GM18508 (cell line): Measurements from ENCODE around the gene DOCK1.

Experiments
- ATAC-seq: cut with Tn5 transposase; IDR thresholded peaks from one replicate; pipeline ENCODE4 v1.9.1; 2021; ENCODE audit warnings: moderate number of reproducible peaks; ENCODE audit not compliant: insufficient read depth, unreplicated experiment

The DOCK1 gene

DNA sequence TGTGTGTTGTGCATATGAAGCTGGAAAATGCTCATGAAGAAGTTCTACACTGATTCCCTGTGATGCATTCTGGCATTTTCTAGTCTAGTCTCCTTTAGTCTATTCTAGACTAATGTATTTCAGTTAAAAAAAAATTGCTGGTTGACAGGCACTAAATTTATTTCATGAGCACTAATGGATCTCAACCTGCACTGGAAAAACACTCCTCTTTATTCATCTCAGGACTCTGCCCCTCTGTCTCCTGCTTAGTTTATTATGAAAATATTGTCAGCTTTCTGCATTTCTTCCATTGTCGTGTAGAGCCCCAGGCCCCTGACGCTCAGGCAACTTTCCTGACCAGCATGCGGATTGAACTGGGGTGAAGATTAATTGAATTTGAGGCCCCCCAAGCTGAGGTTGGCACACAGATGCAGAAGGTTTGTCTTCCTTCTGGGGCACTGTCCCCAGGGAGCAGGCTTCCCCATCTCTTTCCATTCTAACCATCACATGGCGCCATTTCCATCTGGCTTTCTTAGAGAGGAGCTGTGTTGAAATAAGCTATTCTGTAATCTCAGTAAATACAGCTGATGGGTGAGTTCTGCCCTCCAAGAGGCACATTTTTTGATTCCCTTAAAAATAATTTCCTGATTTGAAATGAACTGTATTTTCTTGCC is 162.4 kb downstream of the DOCK1 start:
- ATAC-seq, result no peak

DNA sequence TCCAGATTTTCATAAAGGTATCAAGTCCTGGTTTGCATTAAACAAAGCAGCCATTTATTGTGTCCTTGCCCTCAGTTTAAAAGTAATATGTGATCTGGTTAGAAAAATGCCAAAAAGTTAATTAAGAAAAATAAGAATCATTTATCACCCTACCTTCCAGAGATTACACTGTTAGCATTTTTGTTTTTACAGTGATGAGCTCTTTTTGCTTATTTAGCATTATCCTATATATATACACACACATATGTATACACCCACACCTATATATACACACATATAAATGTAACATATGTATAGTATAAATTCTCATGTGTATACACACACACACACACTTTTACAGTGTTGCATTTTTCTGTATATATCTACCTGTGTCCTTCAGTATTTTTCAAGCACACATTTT is 163.3 kb downstream of the DOCK1 start:
- no peak for ATAC-seq

DNA sequence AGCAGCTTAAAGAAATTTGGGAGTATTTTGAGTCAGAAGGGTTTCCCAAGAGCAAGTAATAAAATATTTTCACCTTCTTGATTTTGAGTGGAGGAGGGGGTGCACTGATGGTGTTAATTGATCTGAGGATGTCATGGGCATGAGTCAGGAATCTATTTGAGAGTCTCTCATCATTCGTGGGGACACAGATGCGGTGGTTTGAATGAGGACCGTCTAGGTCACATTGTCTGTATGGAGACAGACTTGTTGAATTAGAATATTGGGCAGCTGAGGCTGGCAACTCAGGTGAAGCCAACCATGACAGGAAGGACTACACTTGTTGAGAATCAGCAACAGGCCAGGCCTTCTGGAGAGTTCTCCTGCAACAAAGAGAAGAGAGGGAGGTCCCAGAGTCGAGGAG is 164.2 kb downstream of the DOCK1 start:
- ATAC-seq, result no peak

DNA sequence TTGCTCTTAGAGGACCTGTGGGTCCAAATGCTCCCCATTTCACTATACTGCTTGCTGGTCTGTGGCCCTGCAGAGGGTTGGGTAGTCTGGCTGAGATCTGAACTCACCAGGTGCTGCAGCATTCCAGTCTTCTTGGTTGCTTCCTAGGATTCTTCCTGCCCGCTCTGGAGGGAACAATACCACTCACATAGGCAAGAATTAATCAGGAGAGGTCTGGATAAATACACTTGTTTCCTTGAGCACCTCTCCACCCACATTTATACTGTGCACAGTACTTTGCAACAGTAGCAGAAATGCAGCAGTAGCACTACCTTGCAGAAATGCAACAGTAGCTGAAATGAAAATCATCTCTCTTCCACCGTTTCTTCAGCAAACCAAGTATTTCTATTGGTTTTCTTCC is 165.9 kb downstream of the DOCK1 start:
- ATAC-seq, result no peak

DNA sequence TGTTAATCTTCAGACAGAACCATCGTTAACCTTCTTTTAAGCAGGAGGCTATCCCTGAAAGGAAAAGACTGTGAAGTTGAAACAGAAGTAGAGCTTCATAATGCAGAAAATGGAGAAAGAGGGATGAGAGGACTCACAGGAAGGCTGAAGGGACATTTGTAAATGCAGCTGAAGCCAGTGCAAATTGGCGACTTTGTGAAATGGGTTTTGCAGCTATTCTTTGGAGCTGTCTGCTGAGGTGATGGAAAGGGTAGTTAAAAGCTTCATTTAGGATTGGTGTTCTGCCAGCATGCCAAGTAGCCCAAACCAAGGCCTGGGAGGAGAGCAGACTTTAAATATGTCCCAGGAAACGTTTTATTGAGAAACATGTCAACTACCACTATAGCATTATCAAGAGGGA is 168.4 kb downstream of the DOCK1 start:
- no peak for ATAC-seq

DNA sequence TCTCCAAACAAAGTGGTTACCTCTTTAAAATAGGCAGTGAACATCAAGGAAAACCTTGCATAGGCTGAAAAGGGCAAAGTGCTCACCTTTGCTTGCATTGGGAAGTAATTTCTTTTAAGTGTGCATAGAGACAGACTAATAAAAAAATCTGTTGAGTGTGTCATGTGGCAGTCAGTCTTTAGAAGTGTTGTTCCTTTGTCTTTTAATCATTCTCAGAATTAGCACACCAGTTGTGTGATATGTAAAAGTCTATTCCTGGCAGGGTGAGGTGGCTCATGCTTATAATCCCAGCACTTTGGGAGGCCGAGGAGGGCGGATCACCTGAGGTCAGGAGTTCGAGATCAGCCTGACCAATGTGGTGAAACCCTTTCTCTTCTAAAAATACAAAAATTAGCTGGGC is 174.2 kb downstream of the DOCK1 start:
- no peak for ATAC-seq

DNA sequence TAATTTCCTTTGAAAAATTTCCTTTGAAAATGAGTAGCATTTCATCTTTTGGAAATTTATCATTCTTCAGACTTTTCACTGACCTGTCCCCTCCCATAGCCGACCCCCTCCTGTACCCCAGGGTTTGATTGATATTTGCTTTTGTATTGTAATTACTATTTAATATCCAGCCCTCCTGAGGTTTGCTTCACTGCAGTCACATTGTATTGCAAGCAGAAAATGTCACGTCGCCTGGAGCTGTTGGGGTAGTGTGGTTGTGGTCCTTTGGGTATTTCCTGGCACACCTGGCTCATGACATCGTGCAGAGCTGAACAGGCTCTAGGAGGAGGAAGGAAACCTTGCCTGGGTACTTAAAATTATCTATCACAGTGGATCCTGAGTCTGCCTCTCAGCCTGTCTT is 175.1 kb downstream of the DOCK1 start:
- ATAC-seq, result no peak

DNA sequence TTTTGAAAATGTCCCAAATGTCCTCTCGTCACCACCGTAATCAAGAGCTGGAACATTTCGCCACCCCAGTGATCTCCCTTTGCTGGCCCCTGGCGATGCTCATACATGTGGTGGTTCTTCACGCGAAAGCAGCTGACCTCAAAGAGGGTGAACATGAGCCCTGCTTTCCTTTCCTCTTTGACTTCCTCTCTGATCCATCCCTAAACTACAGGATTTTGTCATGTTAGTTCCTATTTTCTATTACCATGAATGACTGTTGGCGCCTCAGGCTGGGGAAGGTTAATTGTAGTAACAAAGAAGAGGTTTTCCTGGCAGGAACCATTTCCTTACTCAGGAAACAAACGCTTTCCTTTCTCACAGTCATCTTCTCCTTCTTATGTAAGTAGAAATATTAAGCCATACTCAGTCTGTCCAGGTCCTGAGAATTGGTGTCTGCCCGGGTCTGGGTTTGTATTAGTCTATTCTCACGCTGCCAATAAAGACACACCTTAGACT is 176.7 kb downstream of the DOCK1 start:
- no peak for ATAC-seq

DNA sequence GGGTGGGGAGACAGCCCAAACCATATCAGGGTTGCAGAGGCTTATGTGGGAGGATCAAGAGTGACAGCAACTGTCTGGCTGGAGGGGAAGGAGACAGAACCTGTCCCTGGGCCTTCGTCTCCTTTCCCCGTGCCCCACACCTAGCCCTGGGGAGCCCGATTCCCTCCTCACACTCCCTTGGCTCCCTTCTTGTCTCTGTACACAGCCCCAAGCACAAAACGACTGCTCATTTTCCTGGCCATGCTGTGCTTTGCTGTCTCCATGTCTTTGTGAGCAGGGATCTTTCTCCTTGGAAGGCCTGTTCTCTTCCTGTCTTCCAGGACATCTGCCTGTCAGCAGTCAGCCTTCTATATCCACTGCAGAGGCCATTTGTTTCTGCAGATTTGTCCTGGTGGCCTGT is 177.4 kb downstream of the DOCK1 start:
- ATAC-seq, result no peak

DNA sequence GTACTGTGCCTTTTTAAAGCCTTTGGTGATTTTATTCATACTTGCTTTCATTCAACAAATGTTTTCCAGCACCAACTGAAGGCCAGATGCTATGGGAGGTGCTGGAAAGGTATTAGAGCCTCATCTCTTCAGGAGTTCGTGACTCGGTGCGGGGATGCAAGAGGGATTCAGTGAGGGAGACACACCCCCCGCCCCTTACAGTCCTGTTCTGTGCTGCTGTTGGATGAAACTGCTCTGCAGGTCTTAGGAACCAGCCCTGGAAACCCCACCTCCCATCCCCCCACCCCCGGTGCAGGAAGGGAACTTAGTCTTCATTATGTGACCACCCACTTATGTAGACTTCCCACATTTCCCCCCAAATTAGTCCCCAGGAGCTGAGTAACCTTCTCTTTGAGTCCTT is 180.7 kb downstream of the DOCK1 start:
- no peak for ATAC-seq

DNA sequence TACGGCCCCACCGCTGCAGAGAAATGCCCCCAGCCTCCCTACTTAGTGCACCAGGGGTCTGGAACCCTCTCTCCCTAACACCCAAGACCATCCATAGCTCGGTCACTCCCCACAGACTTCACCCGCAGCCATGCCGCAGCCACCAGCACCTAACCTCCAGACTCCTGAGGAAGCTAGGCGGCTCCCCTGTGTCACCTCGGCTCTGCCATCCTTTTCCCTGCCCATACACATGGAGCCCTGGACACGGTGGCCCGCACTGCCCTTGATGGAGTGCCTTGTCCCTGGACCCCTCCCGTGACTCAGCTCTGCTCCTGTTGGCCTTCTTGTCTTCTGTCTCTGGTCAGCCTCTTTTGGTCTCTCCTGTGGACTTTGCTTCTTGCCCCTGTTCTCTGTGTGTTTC is 183.7 kb downstream of the DOCK1 start:
- no peak for ATAC-seq

DNA sequence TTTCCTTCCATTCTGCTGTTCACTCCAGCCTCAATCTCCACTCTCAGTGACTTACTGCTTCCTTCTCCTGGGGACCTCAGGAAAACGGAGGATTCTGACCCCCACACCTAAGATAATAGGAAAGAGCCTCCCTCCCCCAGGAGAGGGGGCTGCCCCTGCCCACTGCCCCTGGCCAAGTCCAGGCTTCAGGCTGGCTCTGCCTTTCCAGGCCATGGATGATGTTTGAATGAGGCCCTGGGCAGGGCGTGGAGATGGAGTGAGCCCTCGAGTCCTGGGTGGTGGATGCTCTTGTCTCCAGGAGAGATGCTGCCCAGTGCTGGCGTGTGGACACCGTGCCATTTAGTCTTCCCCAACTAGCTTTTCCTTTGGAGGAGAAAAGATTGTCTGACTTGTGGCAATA is 184.2 kb downstream of the DOCK1 start:
- no peak for ATAC-seq

DNA sequence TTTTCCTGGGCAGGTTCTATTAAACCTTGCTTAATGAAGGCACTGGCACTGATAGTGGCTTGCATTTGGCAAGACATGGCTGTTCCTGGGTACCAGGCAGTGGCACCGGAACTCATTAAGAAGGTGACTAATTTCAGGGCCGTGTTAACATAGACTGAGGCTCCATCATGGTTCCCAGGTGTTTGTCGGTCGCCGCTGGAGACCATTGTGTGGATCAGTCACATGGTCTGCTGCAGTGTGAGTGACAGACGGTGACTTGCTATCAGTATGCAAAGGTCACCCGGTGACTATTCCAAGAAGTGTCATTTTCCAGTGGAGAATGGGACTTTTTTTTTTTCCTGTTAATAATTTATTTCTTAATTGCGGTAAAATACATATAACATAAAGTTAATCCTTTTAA is 184.9 kb downstream of the DOCK1 start:
- ATAC-seq, result no peak

DNA sequence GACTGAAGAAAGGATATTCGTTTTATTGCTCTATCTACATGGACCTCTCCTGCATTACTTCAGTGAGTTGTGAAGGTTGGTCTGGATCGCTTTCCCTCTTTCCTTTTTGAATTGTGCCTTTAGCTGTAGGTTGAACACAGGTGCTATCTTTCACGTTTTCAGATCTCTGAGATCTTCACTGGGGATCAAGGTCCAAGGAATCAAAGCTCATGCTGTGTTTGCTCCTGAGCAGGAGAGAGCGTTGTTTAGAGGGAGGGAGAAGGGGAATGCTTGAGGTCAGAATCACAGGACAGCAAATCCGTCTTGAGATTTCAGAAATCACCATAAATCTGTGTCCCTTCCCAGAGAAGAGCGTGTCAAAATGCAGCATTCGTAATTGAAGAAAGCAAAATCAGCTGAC is 186.1 kb downstream of the DOCK1 start:
- ATAC-seq, result no peak

DNA sequence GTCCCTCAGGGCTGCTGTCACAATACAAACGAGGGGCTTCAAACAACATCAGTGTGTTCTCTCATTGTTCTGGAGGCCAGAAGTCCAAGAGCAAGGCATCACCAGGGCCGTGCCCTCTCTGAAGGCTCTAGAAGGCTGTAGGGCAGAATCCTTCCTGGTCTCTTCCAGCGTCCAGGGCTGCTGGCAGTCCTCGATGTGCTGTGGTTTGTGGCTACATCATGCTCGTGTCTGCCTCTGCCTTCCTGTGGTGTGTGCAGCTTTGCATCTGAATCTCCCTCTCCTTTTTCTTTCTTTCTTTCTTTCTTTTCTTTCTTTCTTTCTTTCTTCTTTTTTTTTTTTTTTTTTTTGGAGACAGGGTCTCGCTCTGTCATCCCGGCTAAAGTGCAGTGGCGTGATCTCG is 187.7 kb downstream of the DOCK1 start:
- no peak for ATAC-seq

DNA sequence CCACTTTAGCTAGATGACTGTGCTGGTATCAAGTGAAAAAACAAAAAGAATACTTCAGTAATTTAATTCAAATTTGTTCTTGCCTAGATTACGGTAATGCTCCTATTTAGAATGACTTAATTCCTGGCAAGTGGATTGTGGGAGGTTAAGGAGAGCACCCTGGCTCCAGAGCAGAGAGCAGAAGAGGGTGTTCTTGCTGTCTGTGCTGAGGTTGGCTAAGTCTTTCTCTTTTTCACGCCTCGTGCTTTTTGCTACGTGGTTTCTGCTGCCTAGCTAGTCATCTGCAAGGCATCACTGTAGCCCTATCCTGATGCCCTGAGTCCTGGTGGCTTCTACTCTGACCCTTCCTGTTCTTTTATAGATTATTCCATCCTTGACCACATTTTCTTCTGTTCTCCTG is 189.8 kb downstream of the DOCK1 start:
- no peak for ATAC-seq

DNA sequence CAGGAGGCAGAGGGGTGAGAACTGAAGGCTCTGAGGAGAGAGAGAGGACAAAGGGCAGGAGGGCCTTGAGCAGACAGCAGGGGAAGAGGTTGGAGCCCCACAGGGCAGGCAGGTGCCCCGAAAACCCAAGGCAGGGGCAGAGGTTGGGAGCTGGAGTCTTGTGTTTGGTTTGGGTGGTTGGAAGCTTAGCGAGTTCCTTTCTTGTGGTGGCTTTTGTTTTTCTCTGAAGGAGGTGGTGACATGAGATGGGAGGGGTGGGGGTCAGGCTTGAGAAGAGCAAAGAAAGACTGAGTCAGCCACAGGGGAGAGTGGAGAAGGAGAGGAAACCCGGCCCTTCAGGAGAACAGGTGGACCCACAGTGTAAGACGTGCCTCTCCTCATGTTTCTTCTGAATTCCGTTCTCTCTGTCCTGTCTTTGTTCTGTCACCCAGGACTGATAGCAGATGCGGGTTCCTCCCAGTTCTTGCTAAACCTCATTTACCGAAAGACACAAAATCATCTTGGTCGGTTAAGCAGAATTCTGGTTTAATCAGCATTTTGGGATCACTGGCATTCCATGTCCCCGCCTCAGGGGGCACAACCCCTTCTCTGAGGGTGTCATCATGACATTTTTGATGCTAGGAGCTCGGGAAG is 195.9 kb downstream of the DOCK1 start:
- no peak for ATAC-seq

DNA sequence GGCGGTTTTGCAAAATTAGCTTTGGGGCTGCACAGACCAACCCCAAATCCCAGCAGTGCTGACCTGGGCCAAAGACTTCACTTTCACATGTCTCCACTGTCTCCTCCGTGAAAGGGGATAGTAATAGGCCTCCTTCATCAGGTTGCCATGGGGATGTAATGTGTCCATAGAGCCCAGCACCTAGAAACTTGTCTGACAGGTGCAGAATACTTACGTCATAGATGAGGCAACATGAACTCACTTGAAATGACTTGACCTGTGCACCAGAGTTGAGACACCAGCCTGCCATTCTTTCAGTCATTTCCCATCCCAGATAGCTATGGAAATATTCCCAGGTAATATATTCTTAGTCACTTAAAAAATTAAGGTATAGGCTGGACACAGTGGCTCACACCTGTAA is 196.9 kb downstream of the DOCK1 start:
- no peak for ATAC-seq

DNA sequence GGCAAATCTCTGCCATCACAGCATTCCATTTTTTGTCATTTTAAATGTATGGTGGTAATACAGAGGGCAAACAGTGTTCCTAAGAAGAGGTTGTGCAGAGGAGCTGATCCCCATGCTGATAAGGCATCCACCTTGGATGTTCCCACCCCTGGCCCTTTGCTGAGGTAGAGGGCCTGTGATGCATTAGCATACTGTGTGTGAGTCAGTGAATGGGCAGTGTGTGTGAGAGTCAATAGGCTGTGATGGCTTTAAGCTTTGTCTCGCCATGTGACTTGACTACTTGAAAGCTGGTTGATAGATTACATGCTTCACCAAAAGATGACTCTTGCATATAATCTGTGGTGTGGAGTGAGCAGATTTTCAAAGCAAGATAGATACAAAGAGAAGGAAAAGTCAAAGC is 209.9 kb downstream of the DOCK1 start:
- no peak for ATAC-seq

DNA sequence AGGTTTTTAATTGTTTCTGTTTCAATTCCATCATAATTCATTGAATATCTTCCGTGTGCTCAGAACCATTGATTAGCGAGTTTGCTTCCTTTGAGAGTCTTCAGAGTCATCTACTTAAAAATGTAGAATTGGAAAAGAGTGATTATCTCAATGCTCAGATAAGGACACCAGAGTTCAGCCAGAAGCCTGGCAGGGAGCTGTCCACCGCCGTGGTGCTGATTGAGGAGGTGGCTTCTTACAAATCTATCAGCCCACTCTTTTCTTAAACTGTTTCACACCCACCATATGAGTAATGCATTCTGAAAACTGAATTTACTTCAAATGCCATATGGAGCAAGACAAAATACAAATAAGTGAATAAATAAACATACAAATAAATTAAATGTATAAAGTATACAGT is 211.9 kb downstream of the DOCK1 start:
- no peak for ATAC-seq

DNA sequence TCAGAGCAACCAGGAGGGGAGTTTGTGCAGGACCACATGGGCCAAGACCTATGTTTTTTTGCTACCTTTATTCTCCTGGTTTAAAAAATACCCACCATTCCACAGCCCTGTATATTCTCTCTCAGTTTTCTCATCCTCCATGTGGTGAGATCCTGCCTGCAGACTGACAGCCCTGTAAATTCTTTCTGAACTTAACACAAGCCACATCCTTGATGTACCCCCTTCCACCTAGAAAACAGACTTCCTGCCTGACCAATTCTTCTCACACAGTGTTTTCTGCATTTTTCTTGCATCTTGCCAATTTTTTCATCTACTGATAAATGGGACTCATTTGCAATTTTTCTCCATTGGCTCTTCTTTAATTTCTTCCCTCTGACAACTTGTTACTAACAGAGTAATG is 212.8 kb downstream of the DOCK1 start:
- no peak for ATAC-seq

DNA sequence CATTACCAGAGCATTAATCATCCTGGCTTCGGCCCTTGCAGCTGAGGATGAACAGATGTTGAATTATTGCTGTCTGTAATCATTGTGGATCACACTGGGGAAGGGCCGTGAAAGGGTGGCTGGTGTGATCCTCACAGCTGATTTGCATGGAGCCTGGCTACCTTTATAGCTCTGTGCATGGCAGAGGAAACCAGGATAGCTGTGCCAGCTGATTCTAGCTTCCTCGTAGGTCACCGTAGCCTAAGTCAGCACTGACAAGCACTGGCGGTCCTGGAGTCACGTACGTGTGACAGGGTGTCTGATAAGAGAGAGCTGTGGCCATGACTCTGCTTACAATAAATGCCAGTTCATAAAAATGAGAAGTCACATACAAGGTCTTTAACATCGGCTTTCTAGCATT is 214.7 kb downstream of the DOCK1 start:
- no peak for ATAC-seq
